ENCODE data around the gene NKD2. TPM values are rescaled to one million over a fixed set of nuclear protein-coding genes. Genes with fewer than 3 reads are reported as not detected.

NKD2 gene
- polyA plus RNA-seq, 2 of the 4 experiments (the other 2 are of a cell fraction): 1.2 to 4.2 TPM

DNA sequence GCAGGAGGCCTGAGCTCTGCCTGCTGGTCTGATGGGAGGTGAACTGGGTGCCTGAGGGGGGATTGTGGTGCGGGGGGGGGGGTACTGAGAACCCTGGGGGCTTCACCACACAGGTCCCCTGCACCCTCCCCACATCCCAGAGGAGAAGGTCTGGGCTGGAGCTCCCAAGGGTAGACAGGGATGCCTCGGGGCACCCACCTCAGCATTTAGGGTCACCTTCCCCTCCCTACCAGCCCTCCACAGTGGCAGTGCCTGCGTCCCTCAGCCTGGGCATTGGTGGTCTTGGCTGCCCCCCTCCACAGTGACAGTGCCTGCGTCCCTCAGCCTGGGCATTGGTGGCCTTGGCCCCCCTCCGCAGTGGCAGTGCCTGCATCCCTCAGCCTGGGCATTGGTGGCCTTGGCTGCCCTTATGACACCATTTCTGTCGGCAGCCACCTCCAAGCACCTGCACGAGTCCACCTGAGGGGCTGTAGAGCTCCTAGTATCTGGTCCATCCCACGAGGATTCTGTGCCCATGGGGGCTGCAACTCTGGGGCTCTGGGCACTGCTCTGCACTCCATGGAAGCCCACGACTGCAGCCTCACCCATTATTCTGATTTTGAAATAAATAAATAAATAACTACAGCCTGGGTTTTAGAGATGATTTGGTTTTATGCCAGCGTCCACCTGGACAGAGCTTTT lies 21.5 kb downstream of the NKD2 start:
- ATAC-seq (no peak), DNase-seq (ENCODE audit: low read depth in 1 of 2, low spot score in 1 of 2) (no peak), FAIRE-seq (no peak)
- POLR2A ChIA-PET: no interaction called here
- 50% methylated on average over 6 of the region's 10 CpGs for WGBS (ENCODE audit: missing lambda C conversion rate)
- Histone ChIP-seq H3K4me2 (no peak overlapping the region), H3K4me3 (no peak overlapping the region), H3K27ac (no peak overlapping the region), H3K4me1 (no peaks in the 10 kb centered on the region), H3K9me3 (no peaks in the 10 kb centered on the region)
- CTCF ChIA-PET: interaction anchor here (0.7 to 3.5 kb wide), 6 partner anchors 10 to 376 kb away, joined by 3 to 14 read pairs (median 5); no protein-coding TSS in a partner anchor
- TF ChIP-seq BHLHE40 (IDR thresholded peaks at IDR 0.05; ENCODE audit: low read depth, low read length) (no peak), HEYL (CRISPR knock-in tag; IDR thresholded peaks at IDR 0.05) (no peak), E2F6 (IDR thresholded peaks at IDR 0.05; ENCODE audit: borderline replicate concordance, low read depth) (no peak), NPAS2 (CRISPR knock-in tag; IDR thresholded peaks at IDR 0.05; ENCODE audit: borderline replicate concordance) (no peak), ZNF302 (CRISPR knock-in tag; IDR thresholded peaks at IDR 0.05) (no peak), GATA3 (IDR thresholded peaks at IDR 0.05; ENCODE audit: borderline replicate concordance) (no peak)

DNA sequence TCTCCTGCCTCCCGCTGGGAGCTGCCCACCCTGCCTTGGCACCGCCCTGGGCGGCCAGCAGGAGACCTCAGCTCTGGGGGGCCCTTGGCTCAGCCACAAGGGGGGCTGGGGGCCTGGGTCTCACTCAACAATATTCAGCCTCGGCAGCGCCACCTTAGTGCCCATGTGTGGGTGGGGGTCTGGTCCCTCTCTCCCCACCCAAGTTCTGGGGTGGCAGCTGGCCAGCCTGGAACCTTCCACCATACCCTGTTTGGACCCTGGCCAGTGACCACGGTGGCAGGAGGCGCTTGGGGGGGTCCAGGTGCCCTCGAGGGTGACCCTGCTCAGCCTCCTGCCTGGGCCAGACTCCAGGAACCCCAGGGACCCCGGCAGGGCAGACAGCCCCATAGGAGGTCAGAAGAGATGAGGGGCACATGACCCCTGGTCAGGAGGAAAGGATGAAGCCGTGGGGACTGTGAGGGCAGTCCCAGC lies 22.2 kb downstream of the NKD2 start:
- no peak for ATAC-seq
- no peak for DNase-seq (ENCODE audit: low read depth in 1 of 2, low spot score in 1 of 2)
- H3K27ac ChIP-seq: no peak overlapping the region
- no peak overlapping the region for H3K4me3 ChIP-seq
- no peak for FAIRE-seq
- no peak for TF ChIP-seq E2F6 (IDR thresholded peaks at IDR 0.05; ENCODE audit: borderline replicate concordance, low read depth)
- TF ChIP-seq MAFK (IDR thresholded peaks at IDR 0.05; ENCODE audit: partially characterized antibody): no peak
- TF ChIP-seq HES2 (IDR thresholded peaks at IDR 0.05): no peak
- TF ChIP-seq ZC3H11A (IDR thresholded peaks at IDR 0.05): no peak
- TF ChIP-seq ZNF302 (CRISPR knock-in tag; IDR thresholded peaks at IDR 0.05): no peak
- no peak for TF ChIP-seq POLR2A (IDR thresholded peaks at IDR 0.05; ENCODE audit: low read length)
- no peak overlapping the region for H3K4me2 ChIP-seq
- ChIA-PET POLR2A (no interaction called here), CTCF (interaction anchor here (1.6 to 3.5 kb wide), 2 partner anchors 21 to 137 kb away, joined by 5 to 14 read pairs; no protein-coding TSS in a partner anchor)
- no peaks in the 10 kb centered on the region for H3K9me3 ChIP-seq
- 69% methylated on average over 7 of the region's 10 CpGs for WGBS (ENCODE audit: missing lambda C conversion rate)
- no peaks in the 10 kb centered on the region for H3K4me1 ChIP-seq

- DNase-seq (ENCODE audit: low read depth in 1 of 2, low spot score in 1 of 2): no peak
- CTCF ChIA-PET: interaction anchor here (1.1 to 3.5 kb wide), 3 partner anchors 20 to 136 kb away, joined by 3 to 14 read pairs (median 5); no protein-coding TSS in a partner anchor
- no peak overlapping the region for H3K4me2 ChIP-seq
- POLR2A ChIA-PET: no interaction called here
- TF ChIP-seq MAZ (IDR thresholded peaks at IDR 0.05; ENCODE audit: borderline replicate concordance, low read depth, low read length) (no peak), HES2 (IDR thresholded peaks at IDR 0.05) (no peak), CHD4 (IDR thresholded peaks at IDR 0.05; ENCODE audit: borderline replicate concordance) (no peak), MAX (IDR thresholded peaks at IDR 0.05) (no peak), SMC3 (IDR thresholded peaks at IDR 0.05) (no peak), HOXB13 (CRISPR knock-in tag; IDR thresholded peaks at IDR 0.05; ENCODE audit: low read depth) (no peak), CBX2 (IDR thresholded peaks at IDR 0.05; ENCODE audit: borderline replicate concordance, low read depth) (no peak), KDM1A (IDR thresholded peaks at IDR 0.05; ENCODE audit: low read depth) (no peak), USF2 (IDR thresholded peaks at IDR 0.05) (no peak)
- no peak overlapping the region for H3K27ac ChIP-seq
- no peaks in the 10 kb centered on the region for H3K4me1 ChIP-seq
- WGBS (ENCODE audit: missing lambda C conversion rate): 80% methylated on average over 19 of the region's 19 CpGs
- ATAC-seq: no peak
- no peak for FAIRE-seq
- no peaks in the 10 kb centered on the region for H3K9me3 ChIP-seq
- H3K4me3 ChIP-seq: no peak overlapping the region
Observed at GRCh38 chr5:1031306-1031959, 22.8 kb downstream of the NKD2 start.

Data from A549 (cell line).